ENCODE measurements around the gene CAPN10. TPM values are rescaled to one million over a fixed set of nuclear protein-coding genes. Genes with fewer than 3 reads are reported as not detected.
A peak's percentile ranks its signal among the peaks of the same experiment; 100 is the strongest.

CAPN10 gene
- total and polyA plus RNA-seq, 2 donors from 2014 or later: 26.3 to 50.9 TPM

DNA sequence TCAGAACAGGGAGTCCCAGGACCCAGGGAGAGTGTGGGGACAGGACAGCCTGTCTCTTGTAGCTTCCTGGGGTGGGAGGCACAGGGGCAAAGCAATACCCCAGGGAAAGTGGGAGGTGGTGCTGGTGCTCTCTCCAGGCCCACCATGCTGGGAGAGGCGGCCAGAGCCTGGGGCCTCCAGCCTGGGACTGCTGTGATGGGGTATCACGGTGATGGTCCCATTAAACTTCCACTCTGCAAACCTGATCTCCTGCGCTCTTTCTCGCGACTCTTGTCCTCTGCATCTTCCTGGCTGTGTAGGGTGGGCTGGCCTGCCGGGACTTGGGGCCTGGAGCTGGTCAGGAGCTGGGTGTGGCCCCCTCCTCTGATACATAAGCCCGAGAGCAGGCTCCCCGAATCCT is 8.0 kb upstream of the CAPN10 start:
- H3K9me3 ChIP-seq (ENCODE audit: control insufficient read depth in 2 of 3, insufficient read depth in 1 of 3, low read length in 3 of 3): no peaks in the 10 kb centered on the region
- H3K4me3 ChIP-seq (ENCODE audit: low read length in 3 of 3): no peak overlapping the region
- DNase-seq: no peak
- peaks cover 0 to 7% (median 0%) of the 10 kb centered on the region in 3 donors for H3K4me1 ChIP-seq (ENCODE audit: control insufficient read depth in 2 of 3, insufficient read depth in 2 of 3, low read depth in 1 of 3, low read length in 3 of 3)
- peaks cover 0 to 5% (median 4%) of the 10 kb centered on the region in 3 donors for H3K36me3 ChIP-seq (ENCODE audit: control insufficient read depth in 2 of 3, insufficient read depth in 3 of 3, low read length in 3 of 3)
- no peaks in the 10 kb centered on the region for H3K27me3 ChIP-seq (ENCODE audit: control insufficient read depth, insufficient read depth, low read length)
- TF ChIP-seq, protein P1, sequence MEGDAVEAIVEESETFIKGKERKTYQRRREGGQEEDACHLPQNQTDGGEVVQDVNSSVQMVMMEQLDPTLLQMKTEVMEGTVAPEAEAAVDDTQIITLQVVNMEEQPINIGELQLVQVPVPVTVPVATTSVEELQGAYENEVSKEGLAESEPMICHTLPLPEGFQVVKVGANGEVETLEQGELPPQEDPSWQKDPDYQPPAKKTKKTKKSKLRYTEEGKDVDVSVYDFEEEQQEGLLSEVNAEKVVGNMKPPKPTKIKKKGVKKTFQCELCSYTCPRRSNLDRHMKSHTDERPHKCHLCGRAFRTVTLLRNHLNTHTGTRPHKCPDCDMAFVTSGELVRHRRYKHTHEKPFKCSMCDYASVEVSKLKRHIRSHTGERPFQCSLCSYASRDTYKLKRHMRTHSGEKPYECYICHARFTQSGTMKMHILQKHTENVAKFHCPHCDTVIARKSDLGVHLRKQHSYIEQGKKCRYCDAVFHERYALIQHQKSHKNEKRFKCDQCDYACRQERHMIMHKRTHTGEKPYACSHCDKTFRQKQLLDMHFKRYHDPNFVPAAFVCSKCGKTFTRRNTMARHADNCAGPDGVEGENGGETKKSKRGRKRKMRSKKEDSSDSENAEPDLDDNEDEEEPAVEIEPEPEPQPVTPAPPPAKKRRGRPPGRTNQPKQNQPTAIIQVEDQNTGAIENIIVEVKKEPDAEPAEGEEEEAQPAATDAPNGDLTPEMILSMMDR (IDR thresholded peaks at IDR 0.05; ENCODE audit: borderline replicate concordance, extremely low read depth, insufficient read depth): no peak
- intact Hi-C loops (cut with DNase I): no loop called here
- FAIRE-seq: no peak
- no peak overlapping the region for H3K27ac ChIP-seq (ENCODE audit: low read depth in 2 of 2, low read length in 2 of 2)
- no peak overlapping the region for H3K9ac ChIP-seq (ENCODE audit: low read length in 3 of 3)

DNA sequence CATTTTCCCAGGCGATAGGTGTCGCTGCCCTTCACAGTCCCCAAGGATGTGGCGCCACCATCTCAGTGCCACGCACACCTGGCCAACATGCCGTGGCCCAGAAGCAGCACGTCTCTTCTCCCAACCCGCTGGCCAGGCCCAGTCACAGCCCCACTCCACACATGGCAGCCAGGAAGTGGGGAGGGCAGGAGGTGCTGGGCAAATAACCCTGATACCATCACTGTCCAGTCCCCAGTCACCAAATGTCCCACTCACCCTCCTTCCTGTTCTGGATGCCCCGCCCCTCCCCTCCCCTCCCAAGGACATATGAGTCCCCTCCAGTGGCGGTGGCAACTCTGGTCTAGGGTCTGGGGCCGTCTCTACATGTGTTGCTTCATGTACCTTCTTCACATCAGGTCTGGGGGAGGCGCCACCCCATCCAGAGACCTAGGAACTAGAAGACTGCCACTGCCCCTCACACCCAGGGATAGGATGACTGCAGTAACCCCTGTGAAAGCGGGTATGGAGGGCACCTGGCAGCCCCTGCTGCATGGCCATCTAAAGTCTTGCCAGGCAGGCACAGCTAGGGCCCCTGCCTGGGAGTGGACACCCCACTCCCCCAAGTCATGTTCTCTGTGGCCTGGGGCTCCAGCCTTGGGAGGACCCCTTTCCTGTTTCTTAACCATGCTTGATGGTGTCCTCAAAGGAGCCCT is 7.3 kb upstream of the CAPN10 start:
- H3K9ac ChIP-seq (ENCODE audit: low read length in 3 of 3): no peak overlapping the region
- TF ChIP-seq, protein P1 (IDR thresholded peaks at IDR 0.05; ENCODE audit: borderline replicate concordance, extremely low read depth, insufficient read depth): no peak
- H3K4me1 ChIP-seq (ENCODE audit: control insufficient read depth in 2 of 3, insufficient read depth in 2 of 3, low read depth in 1 of 3, low read length in 3 of 3): peaks cover 0 to 7% (median 0%) of the 10 kb centered on the region in 3 donors
- no peaks in the 10 kb centered on the region for H3K9me3 ChIP-seq (ENCODE audit: control insufficient read depth in 2 of 3, insufficient read depth in 1 of 3, low read length in 3 of 3)
- intact Hi-C loops (cut with DNase I): no loop called here
- FAIRE-seq (no peak), DNase-seq (no peak)
- peaks cover 0 to 5% (median 4%) of the 10 kb centered on the region in 3 donors for H3K36me3 ChIP-seq (ENCODE audit: control insufficient read depth in 2 of 3, insufficient read depth in 3 of 3, low read length in 3 of 3)
- no peak overlapping the region for H3K4me3 ChIP-seq (ENCODE audit: low read length in 3 of 3)
- H3K27me3 ChIP-seq (ENCODE audit: control insufficient read depth, insufficient read depth, low read length): no peaks in the 10 kb centered on the region
- peak overlapping the region in 1 of 2 donors; percentile 26 for H3K27ac ChIP-seq (ENCODE audit: low read depth in 2 of 2, low read length in 2 of 2)

DNA sequence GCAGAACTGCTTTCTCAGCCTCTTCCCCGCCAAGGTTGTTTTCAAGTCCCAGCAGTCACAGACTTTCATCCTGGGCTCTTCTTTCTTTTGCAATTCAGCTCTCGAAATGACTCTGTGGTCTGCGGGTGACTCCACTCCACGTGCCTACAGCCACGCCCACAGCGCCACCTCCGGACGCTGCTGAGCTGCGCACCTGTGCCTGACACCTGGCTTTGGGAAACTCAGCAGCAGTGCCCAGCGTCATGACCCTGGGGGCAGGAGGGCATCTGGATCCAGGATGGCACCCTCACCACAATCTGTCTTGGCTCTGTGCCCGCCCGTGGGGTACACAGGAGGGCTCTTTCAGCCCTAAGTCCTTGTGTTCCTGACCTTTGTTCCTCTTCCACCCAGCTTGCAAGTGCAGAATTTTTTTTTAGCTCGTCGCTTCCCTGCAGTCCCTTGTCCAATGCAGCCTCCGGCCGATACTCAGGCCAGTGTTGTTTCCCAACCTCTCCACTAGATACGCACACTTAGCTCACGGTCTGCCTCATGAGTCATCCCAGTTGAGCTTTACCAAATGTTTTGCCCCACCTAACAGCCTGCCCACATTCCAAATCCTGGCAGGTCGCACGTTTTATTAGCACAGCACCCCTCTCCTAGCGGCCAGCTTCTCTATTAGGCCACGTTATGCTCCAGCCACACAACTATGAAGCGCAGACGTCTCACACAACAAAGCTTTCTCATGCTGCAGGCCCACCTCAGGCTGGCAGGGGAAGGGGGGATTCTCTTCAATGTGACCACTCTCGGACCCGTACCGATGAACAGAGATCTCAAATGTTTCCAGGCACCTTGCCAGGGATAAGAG is 6.5 kb upstream of the CAPN10 start:
- FAIRE-seq (no peak), DNase-seq (no peak)
- Histone ChIP-seq H3K27me3 (ENCODE audit: control insufficient read depth, insufficient read depth, low read length) (no peaks in the 10 kb centered on the region), H3K4me3 (ENCODE audit: low read length in 3 of 3) (no peak overlapping the region), H3K9me3 (ENCODE audit: control insufficient read depth in 2 of 3, insufficient read depth in 1 of 3, low read length in 3 of 3) (no peaks in the 10 kb centered on the region), H3K36me3 (ENCODE audit: control insufficient read depth in 2 of 3, insufficient read depth in 3 of 3, low read length in 3 of 3) (peaks cover 0 to 5% (median 0%) of the 10 kb centered on the region in 3 donors), H3K9ac (ENCODE audit: low read length in 3 of 3) (no peak overlapping the region), H3K27ac (ENCODE audit: low read depth in 2 of 2, low read length in 2 of 2) (peak overlapping the region in 1 of 2 donors; percentile 26), H3K4me1 (ENCODE audit: control insufficient read depth in 2 of 3, insufficient read depth in 2 of 3, low read depth in 1 of 3, low read length in 3 of 3) (peaks cover 0 to 12% (median 5%) of the 10 kb centered on the region in 3 donors)
- TF ChIP-seq, protein P1 (IDR thresholded peaks at IDR 0.05; ENCODE audit: borderline replicate concordance, extremely low read depth, insufficient read depth): peak; percentile 22
- intact Hi-C loops (cut with DNase I): no loop called here
